ENCODE measurements around the gene CLHC1. TPM values are rescaled to one million over a fixed set of nuclear protein-coding genes. Genes with fewer than 3 reads are reported as not detected.
"Not testable (repeated sequence)": the region's sequence is repeated elsewhere in the genome, so short reads cannot be mapped to it uniquely, and the experiment has no call there.

Gene CLHC1
- total RNA-seq, 4 donors from 2014 or later: 5.6 to 7.7 (median 6.0) TPM

DNA sequence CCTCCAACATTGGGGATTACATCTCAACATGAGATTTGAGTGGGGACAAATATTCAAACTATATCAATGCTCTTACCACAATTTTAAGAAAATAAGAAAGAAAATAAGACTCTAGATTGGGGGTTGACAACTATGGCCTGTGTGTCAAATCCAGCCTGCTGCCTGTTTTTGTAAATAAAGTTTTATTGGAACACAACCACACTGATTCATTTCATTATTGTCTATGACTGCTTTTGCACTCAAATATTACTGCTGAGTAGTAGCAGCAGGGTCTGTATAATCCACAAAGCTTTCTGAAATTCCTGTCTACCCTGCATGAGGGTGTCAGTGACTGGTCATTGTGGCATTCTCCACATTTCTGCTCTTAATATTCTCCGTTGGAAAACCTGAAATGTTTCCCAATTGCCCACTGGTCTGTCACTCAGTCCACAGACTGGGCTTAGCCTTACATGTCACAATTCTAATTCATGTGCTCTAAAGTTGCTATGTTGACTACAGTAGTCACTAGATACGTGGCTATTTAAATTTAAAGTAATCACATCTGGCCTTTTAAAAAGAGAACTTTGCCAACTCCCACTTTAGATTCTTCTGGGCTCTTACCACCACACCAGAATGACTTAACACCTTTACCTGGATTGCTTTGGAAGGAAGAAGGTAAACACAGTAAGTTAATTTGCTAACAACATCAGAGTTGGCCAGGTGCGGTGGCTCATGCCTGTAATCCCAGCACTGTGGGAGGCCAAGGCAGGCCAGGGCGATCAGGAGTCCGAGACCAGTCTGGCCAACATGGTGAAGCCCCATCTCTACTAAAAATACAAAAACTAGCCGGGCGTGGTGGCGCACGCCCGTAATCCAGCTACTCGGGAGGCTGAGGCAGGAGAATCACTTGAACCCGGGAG is 86.9 kb downstream of the CLHC1 start:
- ATAC-seq (ENCODE audit: low FRiP score) (no peak), DNase-seq (ENCODE audit: low spot score) (no peak)
- TF ChIP-seq, protein P1, sequence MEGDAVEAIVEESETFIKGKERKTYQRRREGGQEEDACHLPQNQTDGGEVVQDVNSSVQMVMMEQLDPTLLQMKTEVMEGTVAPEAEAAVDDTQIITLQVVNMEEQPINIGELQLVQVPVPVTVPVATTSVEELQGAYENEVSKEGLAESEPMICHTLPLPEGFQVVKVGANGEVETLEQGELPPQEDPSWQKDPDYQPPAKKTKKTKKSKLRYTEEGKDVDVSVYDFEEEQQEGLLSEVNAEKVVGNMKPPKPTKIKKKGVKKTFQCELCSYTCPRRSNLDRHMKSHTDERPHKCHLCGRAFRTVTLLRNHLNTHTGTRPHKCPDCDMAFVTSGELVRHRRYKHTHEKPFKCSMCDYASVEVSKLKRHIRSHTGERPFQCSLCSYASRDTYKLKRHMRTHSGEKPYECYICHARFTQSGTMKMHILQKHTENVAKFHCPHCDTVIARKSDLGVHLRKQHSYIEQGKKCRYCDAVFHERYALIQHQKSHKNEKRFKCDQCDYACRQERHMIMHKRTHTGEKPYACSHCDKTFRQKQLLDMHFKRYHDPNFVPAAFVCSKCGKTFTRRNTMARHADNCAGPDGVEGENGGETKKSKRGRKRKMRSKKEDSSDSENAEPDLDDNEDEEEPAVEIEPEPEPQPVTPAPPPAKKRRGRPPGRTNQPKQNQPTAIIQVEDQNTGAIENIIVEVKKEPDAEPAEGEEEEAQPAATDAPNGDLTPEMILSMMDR (IDR thresholded peaks at IDR 0.05): no peak

- DNase-seq (ENCODE audit: low spot score); ATAC-seq (ENCODE audit: low FRiP score): not testable (repeated sequence)
Observed at GRCh38 chr2:55143706-55144105, 88.4 kb downstream of the CLHC1 start.

DNA sequence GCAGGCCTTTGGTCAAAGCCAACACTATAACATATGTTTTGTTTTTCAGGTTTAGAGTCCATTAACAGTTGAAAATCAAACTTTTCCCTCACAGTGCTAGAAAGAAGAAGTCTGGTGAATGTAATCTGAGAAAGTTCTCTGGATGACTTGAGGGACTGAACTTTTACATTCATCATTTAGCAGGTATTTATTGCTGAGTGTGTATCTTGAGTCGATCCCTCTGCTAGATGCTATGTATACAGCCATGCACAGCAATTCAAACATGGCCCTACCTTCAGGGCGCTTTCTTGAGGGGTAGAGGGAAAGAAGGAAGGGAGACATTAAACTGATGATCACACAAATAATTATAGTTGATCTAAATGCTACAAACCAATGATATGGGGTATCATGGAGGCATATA is 89.6 kb downstream of the CLHC1 start:
- ATAC-seq (ENCODE audit: low FRiP score) (no peak), DNase-seq (ENCODE audit: low spot score) (no peak)
- TF ChIP-seq, protein P1 (IDR thresholded peaks at IDR 0.05): no peak

DNA sequence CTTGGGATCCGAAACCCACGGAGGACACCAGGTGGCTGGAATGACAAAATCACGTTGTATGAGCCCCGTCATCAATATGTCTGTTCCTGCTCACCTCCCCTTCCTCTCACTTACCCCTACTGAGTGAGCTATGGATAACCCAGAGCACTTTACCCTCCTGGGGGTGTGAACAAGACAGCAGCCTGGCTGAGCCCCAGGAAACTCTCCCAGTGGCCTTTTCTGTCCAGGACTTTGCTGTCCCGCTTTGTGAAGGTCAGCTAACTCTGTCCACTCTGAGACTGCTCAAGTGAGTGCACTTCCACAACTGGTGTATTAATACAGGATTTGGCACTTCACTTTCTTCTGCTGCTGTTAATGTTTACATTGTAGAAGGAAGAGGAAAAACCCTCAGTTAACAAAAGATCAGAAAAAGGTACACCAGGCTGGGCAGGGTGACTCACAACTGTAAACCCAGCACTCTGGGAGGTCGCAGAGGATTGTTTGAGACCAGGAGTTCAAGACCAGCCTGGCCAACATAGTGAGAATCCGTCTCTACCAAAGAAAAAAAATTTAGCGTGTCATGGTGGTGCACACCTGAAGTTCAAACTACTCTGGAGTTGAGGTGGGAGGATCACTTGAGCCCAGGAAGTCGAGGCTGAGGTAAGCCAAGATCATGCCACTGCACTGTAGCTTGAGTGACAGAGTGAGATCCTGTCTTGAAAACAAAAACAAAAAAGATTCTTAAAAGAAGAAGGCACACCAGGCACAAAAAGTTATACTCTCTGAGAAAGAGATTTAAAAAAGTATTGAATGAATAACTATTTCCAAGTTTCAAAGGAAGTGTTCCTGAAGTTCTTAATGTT is 90.3 kb downstream of the CLHC1 start:
- DNase-seq (ENCODE audit: low spot score): no peak
- ATAC-seq (ENCODE audit: low FRiP score): no peak

GRCh38 chr2:55140316-55141219 is 91.5 kb downstream of the CLHC1 start:
- no peak for DNase-seq (ENCODE audit: low spot score)
- TF ChIP-seq, protein P1 (IDR thresholded peaks at IDR 0.05): no peak
- ATAC-seq (ENCODE audit: low FRiP score): no peak

More for the DNA sequence above, 90.3 kb downstream of the CLHC1 start:
- TF ChIP-seq, protein P1 (IDR thresholded peaks at IDR 0.05): no peak

DNA sequence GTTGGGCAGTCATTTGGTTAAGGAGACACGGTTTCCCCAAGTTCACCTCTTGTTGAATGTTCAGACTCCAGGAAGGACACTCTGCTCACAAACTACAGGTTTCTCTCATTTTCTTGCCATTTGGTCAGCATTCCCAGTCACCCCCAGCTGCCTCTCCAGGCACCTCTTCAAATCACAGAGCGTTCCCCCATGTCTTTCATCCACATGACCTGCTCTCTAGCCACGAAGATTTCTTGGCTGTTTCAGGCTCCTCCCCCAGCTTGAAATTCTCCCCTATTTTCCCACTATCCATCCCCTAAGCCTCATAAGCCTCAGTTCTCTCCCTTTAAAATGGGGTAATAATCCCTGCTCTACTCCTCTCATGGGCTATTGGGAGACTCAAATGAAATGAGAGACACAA is 92.8 kb downstream of the CLHC1 start:
- TF ChIP-seq, protein P1 (IDR thresholded peaks at IDR 0.05): no peak
- ATAC-seq (ENCODE audit: low FRiP score) (no peak), DNase-seq (ENCODE audit: low spot score) (no peak)

- TF ChIP-seq, protein P1 (IDR thresholded peaks at IDR 0.05): no peak
- no peak for DNase-seq (ENCODE audit: low spot score)
- ATAC-seq (ENCODE audit: low FRiP score): no peak
Observed at GRCh38 chr2:55138882-55139229, 93.2 kb downstream of the CLHC1 start.

Measured in omental fat pad (tissue), 4 donors.